HepG2 (cell line): Measurements from ENCODE around the gene PRR5L. TPM values are rescaled to one million over a fixed set of nuclear protein-coding genes. Genes with fewer than 3 reads are reported as not detected.

Experiments
- AHR ChIP-seq: IDR thresholded peaks from 2 replicates; pipeline ENCODE4 v1.6.1; 2018; ENCODE audit warnings: missing genetic modification reagents, missing compliant biosample characterization
- DNMT3B ChIP-seq: conservative IDR thresholded peaks from 2 replicates; pipeline ENCODE4 v1.6.1; 2016; ENCODE audit warnings: missing biosample characterization, control low read depth
- TBP ChIP-seq: sonication (generic); formaldehyde crosslinking; IDR thresholded peaks from 2 replicates; pipeline ENCODE4 v1.5.0; 2020; ENCODE audit warnings: missing genetic modification reagents
- polyA plus RNA-seq, 8 experiments: library from polyadenylated mRNA; depleted of rRNA in 3 of 8; stranded (reverse) in 7 of 8; unstranded in 1 of 8; fragments of >200 nt; fragmentation: Illumina TruSeq in 4 of 8; extraction: Trizol in 4 of 8; gene quantifications; 2 replicates each; pipeline versions ENCODE4 v1.2.1 to v1.2.3, GENCODE V29; 2011 to 2016; ENCODE audit warnings: low read depth in 4 of 8, missing spikeins in 1 of 8, mixed read lengths in 1 of 8; ENCODE audit not compliant: insufficient read depth in 1 of 8
- total RNA-seq, 5 experiments: library from RNA; depleted of rRNA; stranded (reverse); fragments of >200 nt; fragmentation: Illumina TruSeq; extraction: Trizol; gene quantifications; 2 replicates each; pipeline ENCODE4 v1.2.3, GENCODE V29; 2016; ENCODE audit warnings: low read depth in 1 of 5
- TF ChIP-seq, protein P1 (sequence below): sonication (generic); formaldehyde crosslinking; IDR thresholded peaks from 2 replicates; pipeline ENCODE4 v1.4.0; 2020; ENCODE audit warnings: missing genetic modification reagents, borderline replicate concordance
- TF ChIP-seq, protein P2 (sequence below): IDR thresholded peaks from 2 replicates; pipeline ENCODE4 v1.6.1; 2012; ENCODE audit warnings: low read depth, low read length, improper control_type of control experiment
- TF ChIP-seq, protein P3 (sequence below): sonication (generic); formaldehyde crosslinking; IDR thresholded peaks from 2 replicates; pipeline ENCODE4 v1.5.0; 2020; ENCODE audit warnings: mild to moderate bottlenecking, missing genetic modification reagents

The PRR5L gene
- total and polyA plus RNA-seq, 2 of the 13 experiments (the other 11 are each of a cell fraction or from before 2014, with no cell fraction given), result 0.16 TPM; not detected in 1

DNA sequence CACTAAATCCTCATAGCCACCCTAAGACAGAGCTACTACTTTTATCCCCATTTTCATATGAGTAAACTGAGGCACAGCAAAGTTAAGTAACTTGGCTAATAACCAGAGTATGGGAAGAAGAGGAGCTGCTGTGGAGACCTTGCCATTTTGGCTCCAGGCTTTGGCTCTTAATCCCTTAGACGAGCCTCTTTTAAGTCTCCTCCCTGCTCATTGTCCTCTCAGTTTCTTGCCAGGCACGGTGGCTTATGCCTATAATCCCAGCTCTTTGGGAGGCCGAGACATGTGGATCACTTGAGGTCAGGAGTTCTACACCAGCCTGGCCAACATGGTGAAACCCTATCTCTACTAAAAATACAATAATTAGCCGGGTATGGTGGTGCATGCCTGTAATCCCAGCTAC, 78.6 kb downstream of the PRR5L start (continued):
- TF ChIP-seq, protein P1, sequence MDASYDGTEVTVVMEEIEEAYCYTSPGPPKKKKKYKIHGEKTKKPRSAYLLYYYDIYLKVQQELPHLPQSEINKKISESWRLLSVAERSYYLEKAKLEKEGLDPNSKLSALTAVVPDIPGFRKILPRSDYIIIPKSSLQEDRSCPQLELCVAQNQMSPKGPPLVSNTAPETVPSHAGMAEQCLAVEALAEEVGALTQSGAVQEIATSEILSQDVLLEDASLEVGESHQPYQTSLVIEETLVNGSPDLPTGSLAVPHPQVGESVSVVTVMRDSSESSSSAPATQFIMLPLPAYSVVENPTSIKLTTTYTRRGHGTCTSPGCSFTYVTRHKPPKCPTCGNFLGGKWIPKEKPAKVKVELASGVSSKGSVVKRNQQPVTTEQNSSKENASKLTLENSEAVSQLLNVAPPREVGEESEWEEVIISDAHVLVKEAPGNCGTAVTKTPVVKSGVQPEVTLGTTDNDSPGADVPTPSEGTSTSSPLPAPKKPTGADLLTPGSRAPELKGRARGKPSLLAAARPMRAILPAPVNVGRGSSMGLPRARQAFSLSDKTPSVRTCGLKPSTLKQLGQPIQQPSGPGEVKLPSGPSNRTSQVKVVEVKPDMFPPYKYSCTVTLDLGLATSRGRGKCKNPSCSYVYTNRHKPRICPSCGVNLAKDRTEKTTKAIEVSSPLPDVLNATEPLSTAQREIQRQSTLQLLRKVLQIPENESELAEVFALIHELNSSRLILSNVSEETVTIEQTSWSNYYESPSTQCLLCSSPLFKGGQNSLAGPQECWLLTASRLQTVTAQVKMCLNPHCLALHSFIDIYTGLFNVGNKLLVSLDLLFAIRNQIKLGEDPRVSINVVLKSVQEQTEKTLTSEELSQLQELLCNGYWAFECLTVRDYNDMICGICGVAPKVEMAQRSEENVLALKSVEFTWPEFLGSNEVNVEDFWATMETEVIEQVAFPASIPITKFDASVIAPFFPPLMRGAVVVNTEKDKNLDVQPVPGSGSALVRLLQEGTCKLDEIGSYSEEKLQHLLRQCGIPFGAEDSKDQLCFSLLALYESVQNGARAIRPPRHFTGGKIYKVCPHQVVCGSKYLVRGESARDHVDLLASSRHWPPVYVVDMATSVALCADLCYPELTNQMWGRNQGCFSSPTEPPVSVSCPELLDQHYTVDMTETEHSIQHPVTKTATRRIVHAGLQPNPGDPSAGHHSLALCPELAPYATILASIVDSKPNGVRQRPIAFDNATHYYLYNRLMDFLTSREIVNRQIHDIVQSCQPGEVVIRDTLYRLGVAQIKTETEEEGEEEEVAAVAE (CRISPR knock-in tag), result no peak
- TF ChIP-seq, protein P2, sequence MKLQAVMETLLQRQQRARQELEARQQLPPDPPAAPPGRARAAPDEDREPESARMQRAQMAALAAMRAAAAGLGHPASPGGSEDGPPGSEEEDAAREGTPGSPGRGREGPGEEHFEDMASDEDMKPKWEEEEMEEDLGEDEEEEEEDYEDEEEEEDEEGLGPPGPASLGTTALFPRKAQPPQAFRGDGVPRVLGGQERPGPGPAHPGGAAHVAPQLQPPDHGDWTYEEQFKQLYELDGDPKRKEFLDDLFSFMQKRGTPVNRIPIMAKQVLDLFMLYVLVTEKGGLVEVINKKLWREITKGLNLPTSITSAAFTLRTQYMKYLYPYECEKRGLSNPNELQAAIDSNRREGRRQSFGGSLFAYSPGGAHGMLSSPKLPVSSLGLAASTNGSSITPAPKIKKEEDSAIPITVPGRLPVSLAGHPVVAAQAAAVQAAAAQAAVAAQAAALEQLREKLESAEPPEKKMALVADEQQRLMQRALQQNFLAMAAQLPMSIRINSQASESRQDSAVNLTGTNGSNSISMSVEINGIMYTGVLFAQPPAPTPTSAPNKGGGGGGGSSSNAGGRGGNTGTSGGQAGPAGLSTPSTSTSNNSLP, result no peak
- TF ChIP-seq TBP (CRISPR knock-in tag) (no peak), DNMT3B (CRISPR knock-in tag) (no peak), AHR (no peak)
- TF ChIP-seq, protein P3, sequence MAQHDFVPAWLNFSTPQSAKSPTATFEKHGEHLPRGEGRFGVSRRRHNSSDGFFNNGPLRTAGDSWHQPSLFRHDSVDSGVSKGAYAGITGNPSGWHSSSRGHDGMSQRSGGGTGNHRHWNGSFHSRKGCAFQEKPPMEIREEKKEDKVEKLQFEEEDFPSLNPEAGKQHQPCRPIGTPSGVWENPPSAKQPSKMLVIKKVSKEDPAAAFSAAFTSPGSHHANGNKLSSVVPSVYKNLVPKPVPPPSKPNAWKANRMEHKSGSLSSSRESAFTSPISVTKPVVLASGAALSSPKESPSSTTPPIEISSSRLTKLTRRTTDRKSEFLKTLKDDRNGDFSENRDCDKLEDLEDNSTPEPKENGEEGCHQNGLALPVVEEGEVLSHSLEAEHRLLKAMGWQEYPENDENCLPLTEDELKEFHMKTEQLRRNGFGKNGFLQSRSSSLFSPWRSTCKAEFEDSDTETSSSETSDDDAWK (CRISPR knock-in tag), result no peak
